Measurements from ENCODE around the gene PTPN7.
"Not testable (repeated sequence)": the region's sequence is repeated elsewhere in the genome, so short reads cannot be mapped to it uniquely, and the experiment has no call there.

PTPN7 gene

DNA sequence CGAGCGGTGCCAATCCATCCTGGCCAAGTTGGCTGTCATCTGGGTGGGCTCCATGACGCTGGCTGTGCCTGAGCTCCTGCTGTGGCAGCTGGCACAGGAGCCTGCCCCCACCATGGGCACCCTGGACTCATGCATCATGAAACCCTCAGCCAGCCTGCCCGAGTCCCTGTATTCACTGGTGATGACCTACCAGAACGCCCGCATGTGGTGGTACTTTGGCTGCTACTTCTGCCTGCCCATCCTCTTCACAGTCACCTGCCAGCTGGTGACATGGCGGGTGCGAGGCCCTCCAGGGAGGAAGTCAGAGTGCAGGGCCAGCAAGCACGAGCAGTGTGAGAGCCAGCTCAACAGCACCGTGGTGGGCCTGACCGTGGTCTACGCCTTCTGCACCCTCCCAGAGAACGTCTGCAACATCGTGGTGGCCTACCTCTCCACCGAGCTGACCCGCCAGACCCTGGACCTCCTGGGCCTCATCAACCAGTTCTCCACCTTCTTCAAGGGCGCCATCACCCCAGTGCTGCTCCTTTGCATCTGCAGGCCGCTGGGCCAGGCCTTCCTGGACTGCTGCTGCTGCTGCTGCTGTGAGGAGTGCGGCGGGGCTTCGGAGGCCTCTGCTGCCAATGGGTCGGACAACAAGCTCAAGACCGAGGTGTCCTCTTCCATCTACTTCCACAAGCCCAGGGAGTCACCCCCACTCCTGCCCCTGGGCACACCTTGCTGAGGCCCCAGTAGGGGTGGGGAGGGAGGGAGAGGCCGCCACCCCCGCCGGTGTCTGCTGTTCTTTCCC lies 32.4 kb downstream of the PTPN7 start:
- no peak for DNase-seq

DNA sequence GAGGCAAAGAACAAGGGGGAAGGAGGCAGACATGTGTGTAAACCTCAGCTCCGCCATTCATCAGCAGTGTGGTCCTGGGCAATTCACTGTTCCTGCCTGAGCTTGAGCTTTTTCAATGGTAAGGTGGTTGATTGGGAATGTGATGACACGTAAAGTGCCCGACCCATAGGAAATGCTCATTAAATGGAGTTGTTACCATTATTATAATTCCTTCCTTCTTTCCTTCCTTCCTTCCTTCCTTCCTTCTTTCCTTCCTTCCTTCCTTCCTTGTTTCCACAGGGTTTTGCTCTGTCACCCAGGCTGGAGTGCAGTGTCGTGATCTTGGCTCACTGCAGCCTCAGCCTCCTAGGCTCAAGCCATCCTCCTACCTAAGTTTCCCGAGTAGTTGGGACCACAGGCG lies 33.3 kb downstream of the PTPN7 start:
- DNase-seq: no peak

- DNase-seq: no peak
Observed at GRCh38 chr1:202126426-202126825, 34.0 kb downstream of the PTPN7 start.

DNA sequence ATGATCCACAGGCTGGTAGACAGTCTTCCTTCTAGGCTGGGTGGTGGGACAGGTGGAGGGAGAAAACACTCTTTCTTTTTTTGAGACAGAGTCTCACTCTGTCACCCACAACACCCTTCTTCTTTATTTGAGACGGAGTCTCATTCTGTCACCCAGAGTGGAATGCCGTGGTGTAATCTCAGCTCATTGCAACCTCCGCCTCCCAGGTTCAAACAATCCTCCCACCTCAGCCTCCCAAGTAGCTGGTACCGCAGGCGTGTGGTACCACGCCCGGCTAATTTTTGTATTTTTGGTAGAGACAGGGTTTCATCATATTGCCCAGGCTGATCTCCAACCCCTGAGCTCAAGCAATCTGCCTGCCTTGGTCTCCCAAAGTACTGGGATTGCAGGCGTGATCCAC lies 34.8 kb downstream of the PTPN7 start:
- no peak for DNase-seq

GRCh38 chr1:202124142-202124541 lies 36.3 kb downstream of the PTPN7 start:
- DNase-seq: peak; percentile 39

DNA sequence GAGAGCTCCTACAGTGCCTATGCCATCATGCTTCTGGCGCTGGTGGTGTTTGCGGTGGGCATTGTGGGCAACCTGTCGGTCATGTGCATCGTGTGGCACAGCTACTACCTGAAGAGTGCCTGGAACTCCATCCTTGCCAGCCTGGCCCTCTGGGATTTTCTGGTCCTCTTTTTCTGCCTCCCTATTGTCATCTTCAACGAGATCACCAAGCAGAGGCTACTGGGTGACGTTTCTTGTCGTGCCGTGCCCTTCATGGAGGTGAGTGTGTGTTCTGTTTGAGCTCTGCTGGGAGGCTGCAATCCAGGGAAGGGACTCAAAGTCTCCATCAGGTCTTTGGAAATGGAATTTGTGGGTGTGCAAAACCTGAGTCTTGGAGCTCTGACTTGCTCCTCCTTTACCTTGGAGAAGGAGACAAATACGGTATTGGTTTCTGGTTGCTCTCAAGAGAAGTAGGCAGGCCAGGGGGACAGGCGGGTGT lies 37.0 kb downstream of the PTPN7 start:
- DNase-seq: no peak

DNA sequence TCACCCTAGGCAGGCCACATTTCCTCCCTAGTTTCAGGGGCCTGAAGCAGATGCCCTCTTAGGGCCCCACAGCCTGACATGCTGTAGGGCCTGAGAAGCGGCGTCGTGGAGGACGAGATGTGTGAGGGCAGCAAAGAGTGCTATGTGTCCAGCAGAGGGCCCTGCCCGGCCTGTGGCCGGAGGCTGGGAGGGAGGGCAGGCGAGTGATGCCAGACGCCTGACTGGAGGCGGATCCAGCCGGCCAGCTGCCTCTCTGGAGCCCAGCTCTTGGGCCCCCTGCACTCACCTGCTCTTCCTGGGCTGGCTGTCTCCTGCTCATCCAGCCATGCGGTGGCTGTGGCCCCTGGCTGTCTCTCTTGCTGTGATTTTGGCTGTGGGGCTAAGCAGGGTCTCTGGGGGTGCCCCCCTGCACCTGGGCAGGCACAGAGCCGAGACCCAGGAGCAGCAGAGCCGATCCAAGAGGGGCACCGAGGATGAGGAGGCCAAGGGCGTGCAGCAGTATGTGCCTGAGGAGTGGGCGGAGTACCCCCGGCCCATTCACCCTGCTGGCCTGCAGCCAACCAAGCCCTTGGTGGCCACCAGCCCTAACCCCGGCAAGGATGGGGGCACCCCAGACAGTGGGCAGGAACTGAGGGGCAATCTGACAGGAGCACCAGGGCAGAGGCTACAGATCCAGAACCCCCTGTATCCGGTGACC lies 37.6 kb downstream of the PTPN7 start, which contains the start of gene GPR37L1:
GPR37L1 (plus strand) TSS at position 279 of the 697 bp plus-strand sequence; CDS start at position 326, 47 bp downstream.
- DNase-seq: no peak

DNA sequence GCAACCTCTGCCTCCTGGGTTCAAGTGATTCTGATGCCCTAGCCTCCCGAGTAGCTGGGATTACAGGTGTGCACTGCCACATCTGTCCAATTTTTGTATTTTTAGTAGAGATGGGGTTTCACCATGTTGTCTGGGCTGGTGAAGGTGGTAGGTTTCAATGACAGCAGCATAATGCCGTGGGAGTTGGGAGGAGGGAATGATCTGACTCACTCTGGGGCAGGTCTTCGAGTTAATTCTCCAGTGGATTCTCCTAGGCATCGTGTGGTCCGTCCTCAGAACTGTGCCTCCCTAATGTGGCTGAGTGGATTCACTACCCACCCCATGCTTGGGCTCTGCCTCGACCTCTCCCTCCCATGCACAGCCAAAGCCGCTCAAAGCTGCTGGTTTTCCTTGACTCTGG lies 39.4 kb downstream of the PTPN7 start:
- DNase-seq: no peak

GRCh38 chr1:202117898-202118371 lies 42.5 kb downstream of the PTPN7 start:
- DNase-seq: no peak

DNA sequence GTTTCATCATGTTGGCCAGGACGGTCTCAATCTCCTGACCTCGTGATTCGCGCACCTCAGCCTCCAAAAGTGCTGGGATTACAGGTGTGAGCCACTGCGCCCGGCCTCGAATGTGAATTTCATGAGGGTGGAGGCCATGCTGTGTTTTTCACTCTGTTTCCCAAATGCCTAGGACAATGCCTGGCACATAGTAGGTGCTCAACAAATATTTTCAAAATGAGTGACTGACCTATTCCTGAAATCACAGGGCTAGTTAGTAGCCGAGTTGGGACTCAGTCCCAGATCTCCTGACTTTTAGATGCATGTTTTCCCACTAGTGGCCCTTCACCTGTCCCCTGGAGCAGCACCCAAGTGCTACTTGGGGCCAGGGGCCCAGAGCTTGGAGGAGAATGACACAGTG lies 44.1 kb downstream of the PTPN7 start:
- DNase-seq: no peak

GRCh38 chr1:202113690-202114300 lies 46.6 kb downstream of the PTPN7 start:
- DNase-seq: no peak

DNA sequence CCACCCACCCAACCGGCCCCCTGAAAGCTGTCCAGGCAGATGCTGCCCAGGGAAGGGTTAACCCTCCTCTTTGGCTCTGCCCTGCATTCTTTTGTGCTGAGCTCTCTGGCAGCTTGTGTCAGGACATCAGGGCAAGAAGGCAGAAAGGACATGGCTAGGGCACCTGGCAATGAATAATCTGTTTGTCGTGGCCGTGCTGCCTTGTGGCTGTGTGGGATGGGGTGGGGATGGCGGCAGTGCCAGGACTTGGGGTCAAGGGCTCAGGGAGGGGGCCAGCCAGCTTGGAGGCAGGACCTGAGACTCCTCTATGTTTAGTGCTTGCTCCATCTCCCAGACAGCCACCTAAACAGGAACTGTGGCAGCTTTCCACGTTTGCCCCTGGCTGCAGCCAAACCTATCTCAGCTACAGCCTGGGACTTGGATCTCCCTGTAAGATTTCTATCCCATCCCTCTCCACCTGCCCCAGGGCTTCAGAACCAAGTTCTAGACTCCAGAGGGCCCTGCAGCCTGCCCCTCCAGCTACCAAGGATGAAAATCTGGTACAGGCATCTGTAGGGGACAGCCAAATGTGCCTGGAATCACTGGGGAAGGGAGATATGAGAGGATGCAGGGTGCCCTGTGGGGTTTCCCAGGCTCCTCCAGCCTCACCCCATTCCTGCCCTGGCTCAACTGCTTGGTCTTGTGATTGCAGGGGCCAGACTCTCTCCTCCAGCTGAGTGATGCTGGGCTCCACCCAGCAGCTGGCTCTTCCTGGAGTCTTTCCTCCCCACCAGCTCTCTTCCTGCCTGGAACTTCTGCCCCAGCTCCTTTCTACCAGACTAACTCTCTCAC lies 47.3 kb downstream of the PTPN7 start:
- no peak for DNase-seq

GRCh38 chr1:202111589-202111988 lies 48.8 kb downstream of the PTPN7 start:
- not testable (repeated sequence) for DNase-seq

DNA sequence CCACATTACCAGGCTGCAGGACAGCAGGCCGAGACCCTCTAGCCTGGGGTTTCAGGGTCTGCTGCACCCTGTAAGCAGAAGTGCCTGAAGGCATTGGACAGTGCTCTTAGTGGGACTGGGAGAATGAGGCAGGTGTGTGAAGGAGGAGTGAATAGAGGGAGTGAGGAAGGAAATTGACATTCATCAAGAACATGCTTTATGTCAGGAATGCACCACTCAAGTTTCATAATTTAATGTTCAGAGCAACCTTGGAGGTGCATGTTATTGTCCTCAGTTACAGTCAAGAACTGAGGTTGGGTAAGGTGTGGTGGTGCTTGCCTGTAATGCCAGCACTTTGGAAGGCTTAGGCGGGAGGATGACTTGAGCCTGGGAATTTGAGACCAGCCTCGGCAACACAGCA lies 49.4 kb downstream of the PTPN7 start:
- DNase-seq: no peak

- DNase-seq: peak; percentile 87
Observed at GRCh38 chr1:202107801-202108731, 52.3 kb downstream of the PTPN7 start.

DNA sequence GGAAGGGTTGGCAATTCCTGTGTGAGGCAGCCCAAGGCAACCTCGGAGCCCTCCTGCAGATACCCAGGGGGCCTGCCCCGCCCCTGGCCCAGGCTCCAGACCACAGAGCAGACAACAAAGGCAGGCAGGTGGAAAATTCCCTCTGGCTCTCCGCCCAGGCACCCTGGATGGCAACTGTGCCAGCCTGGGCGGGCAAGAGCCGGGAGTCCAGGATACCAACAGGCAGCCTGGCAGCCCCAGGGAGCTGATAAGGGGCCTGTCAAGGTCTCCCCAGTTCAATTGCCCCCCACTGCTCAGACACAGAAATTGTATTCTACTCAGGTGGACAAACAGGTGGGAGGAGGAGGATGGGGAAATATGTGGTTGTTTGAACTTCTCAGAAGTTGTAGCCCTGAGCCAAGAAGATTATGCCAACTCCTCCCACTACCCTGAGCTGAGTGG lies 53.1 kb downstream of the PTPN7 start:
- peak; percentile 70 for DNase-seq

- DNase-seq: no peak
Observed at GRCh38 chr1:202106340-202107254, 53.8 kb downstream of the PTPN7 start.

DNA sequence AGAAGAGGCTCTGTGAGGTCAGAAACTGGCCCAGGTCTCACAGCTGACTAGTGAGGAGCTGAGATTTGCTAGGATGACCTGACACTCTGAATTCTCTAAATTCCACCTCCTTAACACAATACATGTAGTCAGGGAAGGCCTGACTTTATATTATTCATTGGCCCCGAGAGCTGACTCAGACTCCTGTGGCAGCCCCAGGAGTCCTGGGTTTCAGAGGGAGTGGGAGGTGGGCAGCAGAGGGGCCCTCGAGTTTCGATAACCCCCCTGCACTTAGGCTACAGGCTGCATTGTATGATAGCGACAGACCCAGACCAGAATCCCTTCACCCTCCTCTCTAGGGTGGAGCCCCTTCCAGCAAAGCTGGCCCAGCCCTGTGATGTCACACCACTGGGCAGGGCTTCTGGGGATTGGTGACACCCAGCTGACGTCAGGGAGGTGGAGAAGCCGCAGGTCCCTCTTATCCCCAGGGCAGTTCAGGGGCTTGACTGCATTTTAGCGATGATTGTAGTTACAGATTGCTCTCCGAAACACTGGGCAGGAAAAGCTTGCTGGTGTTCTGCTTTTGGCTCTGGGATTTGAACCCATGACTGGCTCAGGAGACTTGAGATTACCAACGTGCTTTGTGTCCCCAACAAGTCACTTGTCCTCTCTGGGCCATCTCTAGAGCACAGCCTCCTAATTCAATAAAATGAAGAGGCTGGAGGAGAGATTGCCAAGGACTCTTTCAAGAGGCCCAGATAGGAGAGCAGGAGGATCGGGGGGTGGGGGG lies 54.6 kb downstream of the PTPN7 start:
- DNase-seq: peak; percentile 45

- no peak for DNase-seq
Observed at GRCh38 chr1:202104073-202104472, 56.3 kb downstream of the PTPN7 start.

Data from NCI-H2171 (cell line).